PFSK-1 (cell line): Measurements from ENCODE around the gene IGF2R.

Experiments
- FOXP2 ChIP-seq: optimal IDR thresholded peaks from 2 replicates; pipeline ENCODE3; 2011; ENCODE audit warnings: borderline replicate concordance, control low read depth, inconsistent platforms; ENCODE audit not compliant: insufficient read depth; ENCODE audit errors: extremely low read length, extremely low read depth
- POLR2AphosphoS5 ChIP-seq: IDR thresholded peaks from 2 replicates; pipeline ENCODE4 v1.6.1; 2012; ENCODE audit warnings: low read depth, mild to moderate bottlenecking, control low read depth, low read length, moderate library complexity
- REST ChIP-seq, 2 experiments: IDR thresholded peaks; 2 replicates each; pipeline versions ENCODE4 v1.6.1 to v1.8.0; 2011 to 2012; ENCODE audit warnings: low read depth in 2 of 2, low read length in 2 of 2, control low read depth in 1 of 2, inconsistent platforms in 1 of 2, mild to moderate bottlenecking in 1 of 2, moderate library complexity in 1 of 2; ENCODE audit not compliant: insufficient read depth in 1 of 2
- SIN3A ChIP-seq: IDR thresholded peaks from 2 replicates; pipeline ENCODE4 v1.6.1; 2012; ENCODE audit warnings: mild to moderate bottlenecking, low read length, moderate library complexity, borderline replicate concordance; ENCODE audit not compliant: insufficient read depth
- TAF1 ChIP-seq: IDR thresholded peaks from 2 replicates; pipeline ENCODE4 v1.6.1; 2012; ENCODE audit warnings: low read length, control low read depth, borderline replicate concordance; ENCODE audit not compliant: insufficient read depth

IGF2R gene

DNA sequence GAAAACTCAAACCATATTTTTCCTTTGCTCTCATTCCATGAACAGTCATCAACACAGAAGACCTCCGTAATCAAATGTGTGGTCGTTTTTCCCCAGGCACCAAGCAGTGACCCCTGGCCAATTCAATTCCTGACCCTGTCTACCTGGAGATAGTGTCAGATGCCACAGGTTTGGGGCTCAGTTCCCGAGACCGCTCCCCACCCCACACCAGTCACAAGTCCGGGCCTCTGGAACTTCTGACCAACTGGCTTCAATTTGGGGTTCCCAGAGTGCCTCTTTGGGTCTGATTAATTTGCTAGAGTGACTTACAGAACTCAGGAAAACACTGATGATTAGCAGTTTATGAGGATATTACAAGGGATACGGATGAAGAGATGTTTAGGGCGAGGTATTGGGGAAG, 6.0 kb downstream of the IGF2R start:
- no peak for TF ChIP-seq SIN3A
- no peak for TF ChIP-seq TAF1
- no peak for TF ChIP-seq POLR2AphosphoS5
- no peak for TF ChIP-seq REST (IDR thresholded peaks at IDR 0.05; ENCODE audit: insufficient read depth in 1 of 2, low read depth in 2 of 2, low read length in 2 of 2)
- no peak for TF ChIP-seq FOXP2

DNA sequence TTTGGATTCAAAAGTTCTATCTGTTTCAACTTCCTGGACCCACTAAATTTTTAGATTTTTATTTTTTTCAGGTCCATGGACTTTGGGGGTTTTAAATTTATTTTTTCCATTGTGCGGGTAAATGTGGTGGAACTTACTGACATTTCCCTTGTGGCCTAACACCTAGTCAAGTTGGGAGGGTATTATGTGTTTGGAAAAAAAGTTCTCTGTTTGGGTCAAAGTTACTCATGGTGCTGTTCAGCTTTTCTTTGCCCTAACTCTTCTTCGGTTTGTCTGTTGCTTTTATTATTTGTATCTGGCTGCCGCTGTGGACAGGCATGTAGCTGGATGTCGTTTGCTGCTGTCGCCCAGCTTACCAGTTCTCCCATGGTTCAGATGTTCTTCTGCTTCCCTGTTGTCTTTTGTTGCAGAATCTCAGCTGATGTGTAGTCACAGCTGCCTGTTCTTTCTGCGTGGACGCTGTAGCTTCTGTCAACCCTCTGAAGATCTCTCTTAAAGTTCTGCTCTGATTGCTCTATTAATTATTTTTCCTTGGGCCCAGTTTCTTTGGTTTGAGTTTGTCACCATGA, 7.9 kb downstream of the IGF2R start:
- TF ChIP-seq POLR2AphosphoS5 = no peak
- no peak for TF ChIP-seq FOXP2
- no peak for TF ChIP-seq REST (IDR thresholded peaks at IDR 0.05; ENCODE audit: insufficient read depth in 1 of 2, low read depth in 2 of 2, low read length in 2 of 2)
- no peak for TF ChIP-seq SIN3A
- no peak for TF ChIP-seq TAF1

DNA sequence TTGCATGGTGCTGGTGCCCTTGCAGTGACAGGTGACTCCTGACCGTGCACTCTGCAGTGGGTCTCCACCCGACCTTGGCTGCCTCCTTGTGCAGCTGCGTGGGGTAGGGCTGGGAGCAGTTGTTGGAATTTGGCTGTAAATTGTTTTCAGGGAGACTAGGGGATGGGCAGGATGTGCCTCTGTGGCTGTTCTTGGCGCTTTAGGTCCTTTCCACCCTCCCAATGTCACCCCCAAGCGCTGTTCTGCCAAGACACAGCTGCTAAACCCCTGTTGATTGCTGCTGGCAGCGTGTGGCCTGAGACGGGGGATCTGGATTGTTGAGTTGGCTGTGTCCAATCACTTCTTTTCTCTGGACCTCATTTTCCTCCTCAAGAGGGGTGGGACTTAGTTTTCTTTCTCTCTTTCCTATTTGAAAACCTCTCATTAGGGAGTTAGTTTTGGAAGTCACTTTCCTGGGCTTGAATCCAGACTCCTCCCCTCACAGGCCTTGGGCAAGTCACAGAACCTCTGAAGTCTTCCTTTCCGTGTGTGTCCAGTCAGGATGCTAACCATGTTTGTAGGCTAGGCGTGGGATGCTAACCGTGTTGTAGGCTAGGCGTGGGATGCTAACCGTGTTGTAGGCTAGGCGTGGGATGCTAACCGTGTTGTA, 8.5 kb downstream of the IGF2R start:
- no peak for TF ChIP-seq FOXP2
- TF ChIP-seq POLR2AphosphoS5 = no peak
- no peak for TF ChIP-seq TAF1

DNA sequence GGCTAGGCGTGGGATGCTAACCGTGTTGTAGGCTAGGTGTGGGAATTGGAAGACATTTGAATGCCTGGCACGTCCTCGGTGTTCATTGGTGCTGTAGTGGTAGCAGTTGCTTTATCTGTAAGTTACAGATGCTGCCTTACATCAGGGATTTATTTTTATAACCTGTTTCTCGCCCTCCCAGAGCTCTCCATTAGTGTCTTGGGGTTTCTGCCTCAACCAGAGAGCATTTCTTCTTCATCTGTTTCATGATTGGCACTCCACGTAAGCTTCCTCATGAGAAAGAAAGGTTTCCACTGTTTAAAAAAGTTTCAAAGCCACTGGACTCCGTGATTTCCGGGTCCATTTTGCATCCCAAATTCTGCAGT, 9.0 kb downstream of the IGF2R start:
- TF ChIP-seq POLR2AphosphoS5 (no peak), SIN3A (no peak), FOXP2 (no peak), REST (IDR thresholded peaks at IDR 0.05; ENCODE audit: insufficient read depth in 1 of 2, low read depth in 2 of 2, low read length in 2 of 2) (no peak), TAF1 (no peak)

DNA sequence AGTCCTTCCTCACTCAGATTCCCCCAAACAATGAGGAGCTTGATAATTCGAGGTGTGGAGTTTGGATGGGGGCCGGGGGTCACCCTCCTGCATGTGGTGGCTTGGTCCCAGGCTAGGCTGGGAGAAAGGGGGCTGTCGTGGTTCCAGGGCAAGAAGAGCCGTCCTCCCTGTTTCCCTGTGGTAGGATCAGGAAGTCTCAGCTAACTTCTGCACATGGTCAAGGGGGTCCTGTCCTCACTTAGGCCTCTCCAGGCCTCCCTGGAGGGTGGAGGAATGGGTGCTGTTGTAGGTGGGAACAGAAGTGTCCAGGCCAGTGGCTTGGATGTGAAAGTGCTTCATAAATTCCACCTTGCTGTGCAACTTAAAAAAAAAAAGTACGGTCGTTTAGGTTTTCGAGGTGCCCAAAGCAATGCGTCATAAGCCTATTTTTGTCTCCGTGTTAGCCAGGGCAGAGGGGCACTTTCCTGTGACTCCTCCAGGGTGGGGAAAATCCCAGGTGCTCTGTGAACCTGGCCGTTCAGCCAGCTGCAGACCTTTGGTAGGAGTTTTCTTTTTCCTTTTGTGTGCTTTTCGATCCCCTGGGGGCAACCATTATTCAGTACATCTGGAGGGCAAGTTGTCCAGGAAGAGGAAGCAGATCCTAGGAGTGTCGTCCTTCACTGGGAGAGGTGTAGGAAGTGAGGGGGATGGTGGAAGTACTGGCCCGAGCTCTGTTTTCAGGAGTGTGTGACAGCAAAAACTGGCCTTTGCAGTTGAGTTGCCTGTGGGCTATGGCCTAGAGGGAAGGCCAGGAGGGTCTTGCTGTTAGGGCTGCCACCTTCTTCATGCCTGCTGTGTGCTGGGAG, 9.6 kb downstream of the IGF2R start:
- TF ChIP-seq REST (IDR thresholded peaks at IDR 0.05; ENCODE audit: insufficient read depth in 1 of 2, low read depth in 2 of 2, low read length in 2 of 2) (peak in 1 of 2 experiments; percentile 48; a peak in 1 of 4 replicates), FOXP2 (no peak), POLR2AphosphoS5 (no peak), TAF1 (no peak), SIN3A (peak; percentile 84; the same call in 1 of the 2 replicates)
